Endodermal cell (in vitro differentiated cells): ENCODE data around the gene RNF112. TPM values are rescaled to one million over a fixed set of nuclear protein-coding genes. Genes with fewer than 3 reads are reported as not detected.

Experiments used
- DNase-seq: peaks from one replicate; pipeline ENCODE4 v3.0.0-alpha.2; 2017
- H3K27ac ChIP-seq: 2 replicates; pipeline ENCODE4 v1.5.1; 2013; ENCODE audit warnings: mild to moderate bottlenecking, low read depth, low read length, moderate library complexity
- H3K27me3 ChIP-seq: 2 replicates; pipeline ENCODE4 v1.6.1; 2013; ENCODE audit warnings: mild to moderate bottlenecking, low read length, moderate library complexity; ENCODE audit not compliant: insufficient read depth, control insufficient read depth, poor library complexity, severe bottlenecking
- H3K36me3 ChIP-seq: 2 replicates; pipeline ENCODE4 v1.7.0; 2013; ENCODE audit warnings: mild to moderate bottlenecking, low read length, moderate library complexity; ENCODE audit not compliant: control insufficient read depth, insufficient read depth
- H3K4me1 ChIP-seq: one replicate; pipeline ENCODE4 v1.7.0; 2013; ENCODE audit warnings: low read length; ENCODE audit not compliant: control insufficient read depth, insufficient read depth
- H3K4me3 ChIP-seq: 2 replicates; pipeline ENCODE4 v1.5.1; 2013; ENCODE audit warnings: mild to moderate bottlenecking, low read length, moderate library complexity
- H3K9ac ChIP-seq: 2 replicates; pipeline ENCODE4 v1.6.1; 2013; ENCODE audit warnings: mild to moderate bottlenecking, low read length, moderate library complexity; ENCODE audit not compliant: poor library complexity, severe bottlenecking; ENCODE audit errors: extremely low read depth
- H3K9me3 ChIP-seq: 2 replicates; pipeline ENCODE4 v1.6.1; 2013; ENCODE audit warnings: mild to moderate bottlenecking, low read length, moderate library complexity; ENCODE audit not compliant: control insufficient read depth
- H3K27ac Mint-ChIP-seq: 2 replicates; pipeline ENCODE4 v1.8.0; 2020; ENCODE audit warnings: mixed read lengths
- H3K27me3 Mint-ChIP-seq: 2 replicates; pipeline ENCODE4 v1.8.0; 2021; ENCODE audit warnings: mild to moderate bottlenecking, mixed read lengths; ENCODE audit not compliant: insufficient read depth
- H3K36me3 Mint-ChIP-seq: 2 replicates; pipeline ENCODE4 v1.8.0; 2020; ENCODE audit warnings: low read depth, mixed read lengths
- H3K4me1 Mint-ChIP-seq: 2 replicates; pipeline ENCODE4 v1.8.0; 2020; ENCODE audit warnings: mixed read lengths
- H3K4me3 Mint-ChIP-seq: 2 replicates; pipeline ENCODE4 v1.8.0; 2020; ENCODE audit warnings: mild to moderate bottlenecking, moderate library complexity, mixed read lengths
- H3K9me3 Mint-ChIP-seq: 2 replicates; pipeline ENCODE4 v1.8.0; 2020; ENCODE audit warnings: mild to moderate bottlenecking, mixed read lengths
- WGBS, 2 experiments: methylation state at CpG; one replicate each; pipeline versions ENCODE4 v1.1.5 to v1.1.7; 2013; ENCODE audit warnings: missing lambda C conversion rate in 2 of 2, mixed read lengths in 1 of 2; ENCODE audit not compliant: insufficient coverage in 1 of 2, insufficient read length in 1 of 2; 5-methylcytosine and 5-hydroxymethylcytosine counted together
- long read RNA-seq, 4 experiments: library from polyadenylated mRNA in 2 of 4; library from RNA in 1 of 4; library from capped mRNA in 1 of 4; stranded (forward) in 3 of 4; unstranded in 1 of 4; transcript quantifications; one replicate each; pipeline ENCODE4 v2.0.0, GENCODE V29; 2020 to 2021; ENCODE audit warnings: inconsistent platforms in 1 of 4
- polyA plus RNA-seq, 2 experiments: library from polyadenylated mRNA; stranded (reverse); fragments of 50-300 nt; gene quantifications; one replicate each; pipeline ENCODE4 v1.2.3, GENCODE V29; 2013
- total RNA-seq, 2 donors: library from RNA; stranded (reverse); fragmentation: NEBNext Ultra II Directional in 1 of 2; extraction: Animal tissue kit (Norgen Biotek cat#: 25700) in 1 of 2; gene quantifications; 2 replicates in 1 of 2; 3 replicates in 1 of 2; pipeline ENCODE4 v1.2.1, GENCODE V29; 2021
- TF ChIP-seq, protein P1 (sequence below): fragments of 200-600 bp; sonication (generic); conservative IDR thresholded peaks from 2 replicates; pipeline ENCODE4 v1.5.0; 2021; ENCODE audit warnings: antibody characterized with exemption, mild to moderate bottlenecking

The RNF112 gene, protein sequence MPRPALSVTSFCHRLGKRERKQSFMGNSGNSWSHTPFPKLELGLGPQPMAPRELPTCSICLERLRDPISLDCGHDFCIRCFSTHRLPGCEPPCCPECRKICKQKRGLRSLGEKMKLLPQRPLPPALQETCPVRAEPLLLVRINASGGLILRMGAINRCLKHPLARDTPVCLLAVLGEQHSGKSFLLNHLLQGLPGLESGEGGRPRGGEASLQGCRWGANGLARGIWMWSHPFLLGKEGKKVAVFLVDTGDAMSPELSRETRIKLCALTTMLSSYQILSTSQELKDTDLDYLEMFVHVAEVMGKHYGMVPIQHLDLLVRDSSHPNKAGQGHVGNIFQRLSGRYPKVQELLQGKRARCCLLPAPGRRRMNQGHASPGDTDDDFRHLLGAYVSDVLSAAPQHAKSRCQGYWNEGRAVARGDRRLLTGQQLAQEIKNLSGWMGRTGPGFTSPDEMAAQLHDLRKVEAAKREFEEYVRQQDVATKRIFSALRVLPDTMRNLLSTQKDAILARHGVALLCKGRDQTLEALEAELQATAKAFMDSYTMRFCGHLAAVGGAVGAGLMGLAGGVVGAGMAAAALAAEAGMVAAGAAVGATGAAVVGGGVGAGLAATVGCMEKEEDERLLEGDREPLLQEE
- 1 to 10 TPM; 1.1 to 1.9 TPM for total RNA-seq
- polyA plus RNA-seq (2013, experiment 1 of 2) = 1.4 TPM
- 1.1 TPM for polyA plus RNA-seq (2013, experiment 2 of 2)
- long read RNA-seq, experiment 1 = 0 reads
- long read RNA-seq, experiment 2, partial matches to known transcripts = 0 of 1 reads
- long read RNA-seq, experiment 2, other reads (novel, unspliced or antisense) = 1 of 1 reads
- long read RNA-seq, experiment 3 = 0 reads
- long read RNA-seq, experiment 4, partial matches to known transcripts = 0 of 1 reads
- long read RNA-seq, experiment 4, other reads (novel, unspliced or antisense) = 1 of 1 reads

DNA sequence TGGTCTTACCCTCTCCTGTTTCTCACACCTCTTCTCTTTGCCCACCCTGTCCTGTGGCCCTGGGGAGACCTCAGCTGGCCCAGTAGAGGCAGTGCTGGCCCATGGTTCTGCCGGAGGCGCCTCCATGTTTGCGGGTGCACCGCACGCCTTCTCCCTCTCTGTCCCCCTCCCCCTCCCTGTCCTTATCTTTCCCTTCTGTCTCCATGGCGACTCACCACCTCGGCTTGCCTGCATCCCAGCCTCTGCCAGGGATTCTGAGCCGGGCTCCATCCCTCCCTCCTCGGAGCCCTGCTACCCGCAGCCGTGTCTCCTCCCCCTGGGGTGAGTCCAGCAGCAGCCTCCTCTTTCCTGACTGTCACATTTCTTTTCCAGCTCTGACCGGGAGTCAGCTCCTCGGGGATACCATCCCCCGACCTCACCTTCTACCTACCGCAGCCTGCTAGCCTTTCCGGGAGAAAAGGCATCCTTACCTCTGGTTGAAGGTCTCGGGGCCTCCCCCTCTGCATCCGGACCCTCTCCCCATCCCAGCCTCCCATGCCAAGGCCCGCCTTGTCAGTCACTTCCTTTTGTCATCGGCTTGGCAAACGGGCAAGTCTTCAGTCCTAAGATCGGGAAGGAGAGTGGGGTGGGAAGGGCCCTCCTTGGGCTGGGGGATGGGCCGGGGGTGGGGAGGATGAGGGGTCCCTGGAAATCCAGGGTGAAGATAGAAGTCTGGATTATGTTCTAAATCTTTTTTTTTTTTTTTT, at the start of gene RNF112:
TSS of gene RNF112 (plus strand) at position 358 of the 746 bp plus-strand sequence. CDS start at position 535, 177 bp downstream.
- no peak within 1 kb of the TSS for H3K27ac Mint-ChIP-seq
- TF ChIP-seq, protein P1, sequence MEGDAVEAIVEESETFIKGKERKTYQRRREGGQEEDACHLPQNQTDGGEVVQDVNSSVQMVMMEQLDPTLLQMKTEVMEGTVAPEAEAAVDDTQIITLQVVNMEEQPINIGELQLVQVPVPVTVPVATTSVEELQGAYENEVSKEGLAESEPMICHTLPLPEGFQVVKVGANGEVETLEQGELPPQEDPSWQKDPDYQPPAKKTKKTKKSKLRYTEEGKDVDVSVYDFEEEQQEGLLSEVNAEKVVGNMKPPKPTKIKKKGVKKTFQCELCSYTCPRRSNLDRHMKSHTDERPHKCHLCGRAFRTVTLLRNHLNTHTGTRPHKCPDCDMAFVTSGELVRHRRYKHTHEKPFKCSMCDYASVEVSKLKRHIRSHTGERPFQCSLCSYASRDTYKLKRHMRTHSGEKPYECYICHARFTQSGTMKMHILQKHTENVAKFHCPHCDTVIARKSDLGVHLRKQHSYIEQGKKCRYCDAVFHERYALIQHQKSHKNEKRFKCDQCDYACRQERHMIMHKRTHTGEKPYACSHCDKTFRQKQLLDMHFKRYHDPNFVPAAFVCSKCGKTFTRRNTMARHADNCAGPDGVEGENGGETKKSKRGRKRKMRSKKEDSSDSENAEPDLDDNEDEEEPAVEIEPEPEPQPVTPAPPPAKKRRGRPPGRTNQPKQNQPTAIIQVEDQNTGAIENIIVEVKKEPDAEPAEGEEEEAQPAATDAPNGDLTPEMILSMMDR = no peak
- no peak within 1 kb of the TSS for H3K4me3 Mint-ChIP-seq
- no peaks in the 10 kb centered on the region for H3K27me3 Mint-ChIP-seq
- Histone ChIP-seq H3K36me3 (no peaks in the 10 kb centered on the region), H3K27ac (no peak within 1 kb of the TSS), H3K4me1 (no peaks in the 10 kb centered on the region), H3K9ac (no peak within 1 kb of the TSS), H3K4me3 (no peak within 1 kb of the TSS), H3K9me3 (no peaks in the 10 kb centered on the region), H3K27me3 (no peaks in the 10 kb centered on the region)
- no peaks in the 10 kb centered on the region for H3K36me3 Mint-ChIP-seq
- H3K4me1 Mint-ChIP-seq = peaks cover 6% of the 10 kb centered on the region
- H3K9me3 Mint-ChIP-seq = no peaks in the 10 kb centered on the region
- peak; percentile 75 for DNase-seq
- 35 to 65% methylated on average over 14 to 23 of the region's 23 CpGs for WGBS, 2 experiments

DNA sequence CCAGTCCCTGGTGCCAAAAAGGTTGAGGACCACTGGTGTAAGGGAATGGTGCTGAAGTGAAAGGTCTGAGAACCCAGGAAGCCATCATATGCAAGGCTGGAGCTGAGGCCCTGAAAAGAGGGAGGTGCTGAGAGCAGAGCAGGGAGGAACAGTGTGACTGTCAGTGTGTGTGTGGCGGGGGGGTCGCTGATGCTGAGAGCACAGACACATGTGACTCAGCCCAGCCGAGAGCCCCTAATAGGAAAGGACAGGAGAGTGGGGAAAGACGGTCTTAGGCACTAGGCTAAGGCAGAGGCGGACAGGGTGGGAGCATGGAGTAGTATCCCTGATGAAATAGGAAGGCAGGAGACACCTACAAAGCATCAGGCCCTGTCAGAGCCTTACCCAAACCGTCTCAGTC, 49.7 kb upstream of the RNF112 start:
- WGBS, 2 experiments = 75 to 94% methylated on average over 3 to 6 of the region's 6 CpGs
- Histone ChIP-seq H3K27ac (no peak overlapping the region), H3K27me3 (no peaks in the 10 kb centered on the region), H3K4me1 (peaks cover 3% of the 10 kb centered on the region), H3K36me3 (peaks cover 5% of the 10 kb centered on the region), H3K9ac (no peak overlapping the region), H3K9me3 (no peaks in the 10 kb centered on the region), H3K4me3 (no peak overlapping the region)
- no peak overlapping the region for H3K27ac Mint-ChIP-seq
- H3K4me1 Mint-ChIP-seq = peaks cover 21% of the 10 kb centered on the region
- H3K4me3 Mint-ChIP-seq = peak overlapping the region; percentile 76
- DNase-seq = peak; percentile 59
- H3K36me3 Mint-ChIP-seq = peaks cover 20% of the 10 kb centered on the region
- no peaks in the 10 kb centered on the region for H3K27me3 Mint-ChIP-seq
- TF ChIP-seq, protein P1 = no peak
- no peaks in the 10 kb centered on the region for H3K9me3 Mint-ChIP-seq

DNA sequence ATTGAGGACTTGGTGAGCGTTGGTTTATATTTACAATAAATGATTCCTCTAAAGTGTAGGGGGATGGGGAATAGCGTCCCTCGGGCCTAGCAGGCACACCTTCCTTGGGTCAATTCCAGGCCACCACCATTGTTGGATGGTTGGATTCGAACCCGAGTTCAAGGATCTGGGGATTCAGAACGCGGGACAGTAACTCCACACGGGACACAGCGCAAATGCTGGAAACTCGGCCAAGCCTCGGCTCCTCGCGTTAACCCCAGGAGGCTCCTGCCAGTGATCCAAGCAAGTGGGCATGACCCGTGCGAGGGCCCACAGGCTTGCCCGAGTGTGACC, 49.1 kb upstream of the RNF112 start:
- peak overlapping the region; percentile 68 for H3K9ac ChIP-seq
- H3K27ac ChIP-seq = no peak overlapping the region
- WGBS, 2 experiments = 29 to 31% methylated on average over 13 to 16 of the region's 16 CpGs

More for the DNA sequence above, 49.1 kb upstream of the RNF112 start:
- Histone ChIP-seq H3K4me1 (peaks cover 3% of the 10 kb centered on the region), H3K9me3 (no peaks in the 10 kb centered on the region), H3K36me3 (peaks cover 2% of the 10 kb centered on the region), H3K27me3 (no peaks in the 10 kb centered on the region), H3K4me3 (peak overlapping the region; percentile 90)
- Mint-ChIP-seq H3K4me1 (peaks cover 21% of the 10 kb centered on the region), H3K9me3 (no peaks in the 10 kb centered on the region), H3K27me3 (no peaks in the 10 kb centered on the region), H3K27ac (no peak overlapping the region), H3K4me3 (peak overlapping the region; percentile 76), H3K36me3 (peaks cover 20% of the 10 kb centered on the region)
- DNase-seq = no peak
- TF ChIP-seq, protein P1 = no peak
